HEK293 (cell line): ENCODE measurements around the gene ASTN2.

Source experiments
- CTCF ChIA-PET: fragments of 350-600 bp; formaldehyde crosslinking; extraction: SDS; loops from one replicate; lab custom pipeline; 2021; ENCODE audit warnings: antibody characterized with exemption; lab: Yijun Ruan, JAX
- POLR2A ChIA-PET: fragments of 300-600 bp; formaldehyde crosslinking; extraction: SDS; loops from one replicate; lab custom pipeline; 2020; ENCODE audit warnings: antibody characterized with exemption, inconsistent platforms; lab: Yijun Ruan, JAX
- H3K27ac ChIP-seq: fragments of 200-500 bp; sonication (Bioruptor generic); 2 replicates; pipeline ENCODE4 v1.5.1; 2014; ENCODE audit warnings: low read depth, low read length, control low read depth, inconsistent platforms; ENCODE audit errors: extremely low read depth
- H3K36me3 ChIP-seq, 2 experiments: fragments of 200-500 bp in 1 of 2; sonication (Bioruptor generic) in 1 of 2; 1 replicate in 1 of 2; 2 replicates in 1 of 2; pipeline ENCODE4 v1.5.1; 2014 to 2017; ENCODE audit warnings: inconsistent platforms in 2 of 2, low read length in 2 of 2; ENCODE audit not compliant: control insufficient read depth in 2 of 2, insufficient read depth in 1 of 2
- H3K4me1 ChIP-seq: fragments of 200-500 bp; sonication (Bioruptor generic); 2 replicates; pipeline ENCODE4 v1.5.1; 2014; ENCODE audit warnings: mild to moderate bottlenecking, low read length, inconsistent platforms; ENCODE audit not compliant: control insufficient read depth, insufficient read depth
- H3K4me3 ChIP-seq: 2 replicates; pipeline ENCODE4 v1.5.1; 2011; ENCODE audit warnings: low read depth, mild to moderate bottlenecking, control low read depth, low read length, moderate library complexity
- H3K9me3 ChIP-seq: fragments of 200-500 bp; sonication (Bioruptor generic); 2 replicates; pipeline ENCODE4 v1.5.1; 2014; ENCODE audit warnings: low read depth, low read length, inconsistent platforms; ENCODE audit not compliant: control insufficient read depth, insufficient read depth
- GFI1B ChIP-seq: fragments of 450-650 bp; formaldehyde crosslinking; IDR thresholded peaks from 2 replicates; pipeline ENCODE4 v1.5.1; 2016; ENCODE audit warnings: missing biosample characterization, missing genetic modification characterization
- GLIS1 ChIP-seq: fragments of 450-650 bp; formaldehyde crosslinking; IDR thresholded peaks from 2 replicates; pipeline ENCODE4 v1.5.1; 2016; ENCODE audit warnings: missing biosample characterization, missing genetic modification characterization
- KLF1 ChIP-seq: fragments of 450-650 bp; formaldehyde crosslinking; IDR thresholded peaks from 2 replicates; pipeline ENCODE4 v1.5.1; 2016; ENCODE audit warnings: missing biosample characterization, missing genetic modification characterization
- KLF16 ChIP-seq: fragments of 450-650 bp; formaldehyde crosslinking; IDR thresholded peaks from 2 replicates; pipeline ENCODE4 v1.5.1; 2017; ENCODE audit warnings: missing biosample characterization, missing genetic modification characterization
- KLF17 ChIP-seq: fragments of 450-650 bp; formaldehyde crosslinking; IDR thresholded peaks from 2 replicates; pipeline ENCODE4 v1.5.1; 2016; ENCODE audit warnings: missing biosample characterization, missing genetic modification characterization
- KLF8 ChIP-seq: fragments of 450-650 bp; formaldehyde crosslinking; IDR thresholded peaks from 2 replicates; pipeline ENCODE4 v1.5.1; 2016; ENCODE audit warnings: missing biosample characterization, missing genetic modification characterization
- MZF1 ChIP-seq: fragments of 450-650 bp; formaldehyde crosslinking; IDR thresholded peaks from 2 replicates; pipeline ENCODE4 v1.5.1; 2017; ENCODE audit warnings: missing biosample characterization, missing genetic modification characterization, borderline replicate concordance
- YY1 ChIP-seq: fragments of 450-650 bp; formaldehyde crosslinking; IDR thresholded peaks from 2 replicates; pipeline ENCODE4 v1.5.1; 2018; ENCODE audit warnings: missing biosample characterization, missing genetic modification characterization
- ZBTB10 ChIP-seq: fragments of 450-650 bp; formaldehyde crosslinking; IDR thresholded peaks from 2 replicates; pipeline ENCODE4 v1.5.1; 2016; ENCODE audit warnings: missing biosample characterization, missing genetic modification characterization
- ZBTB17 ChIP-seq: fragments of 450-650 bp; formaldehyde crosslinking; IDR thresholded peaks from 2 replicates; pipeline ENCODE4 v1.5.1; 2016; ENCODE audit warnings: missing biosample characterization, missing genetic modification characterization
- ZBTB21 ChIP-seq: fragments of 450-650 bp; formaldehyde crosslinking; IDR thresholded peaks from 2 replicates; pipeline ENCODE4 v1.5.1; 2017; ENCODE audit warnings: missing biosample characterization, missing genetic modification characterization
- ZBTB6 ChIP-seq: fragments of 450-650 bp; formaldehyde crosslinking; IDR thresholded peaks from 2 replicates; pipeline ENCODE4 v1.5.1; 2017; ENCODE audit warnings: missing biosample characterization, missing genetic modification characterization
- ZBTB7A ChIP-seq: fragments of 450-650 bp; formaldehyde crosslinking; IDR thresholded peaks from 2 replicates; pipeline ENCODE4 v1.5.1; 2016; ENCODE audit warnings: low read depth, missing biosample characterization, missing genetic modification characterization
- ZNF157 ChIP-seq: fragments of 450-650 bp; formaldehyde crosslinking; IDR thresholded peaks from 2 replicates; pipeline ENCODE4 v1.5.1; 2016; ENCODE audit warnings: missing biosample characterization, missing genetic modification characterization
- ZNF175 ChIP-seq: fragments of 450-650 bp; formaldehyde crosslinking; IDR thresholded peaks from 2 replicates; pipeline ENCODE4 v1.5.1; 2016; ENCODE audit warnings: missing biosample characterization, missing genetic modification characterization
- ZNF19 ChIP-seq: fragments of 450-650 bp; formaldehyde crosslinking; IDR thresholded peaks from 2 replicates; pipeline ENCODE4; 2016; ENCODE audit warnings: missing biosample characterization, missing genetic modification characterization, low read depth
- ZNF280C ChIP-seq: fragments of 450-650 bp; formaldehyde crosslinking; IDR thresholded peaks from 2 replicates; pipeline ENCODE4 v1.5.1; 2016; ENCODE audit warnings: missing biosample characterization, missing genetic modification characterization
- ZNF311 ChIP-seq: fragments of 450-650 bp; formaldehyde crosslinking; IDR thresholded peaks from 2 replicates; pipeline ENCODE4 v1.5.1; 2017; ENCODE audit warnings: missing biosample characterization, missing genetic modification characterization, borderline replicate concordance
- ZNF354C ChIP-seq: fragments of 450-650 bp; formaldehyde crosslinking; IDR thresholded peaks from 2 replicates; pipeline ENCODE4 v1.5.1; 2016; ENCODE audit warnings: missing biosample characterization, missing genetic modification characterization, low read depth, borderline replicate concordance
- ZNF449 ChIP-seq: fragments of 450-650 bp; formaldehyde crosslinking; IDR thresholded peaks from 2 replicates; pipeline ENCODE4 v1.5.1; 2017; ENCODE audit warnings: missing biosample characterization, mild to moderate bottlenecking, missing genetic modification characterization, moderate library complexity
- ZNF48 ChIP-seq: fragments of 450-650 bp; formaldehyde crosslinking; IDR thresholded peaks from 2 replicates; pipeline ENCODE4 v1.5.1; 2016; ENCODE audit warnings: missing biosample characterization, missing genetic modification characterization
- ZNF501 ChIP-seq: fragments of 450-650 bp; formaldehyde crosslinking; IDR thresholded peaks from 2 replicates; pipeline ENCODE4 v1.5.1; 2016; ENCODE audit warnings: missing biosample characterization, missing genetic modification characterization
- ZNF521 ChIP-seq: fragments of 450-650 bp; formaldehyde crosslinking; IDR thresholded peaks from 2 replicates; pipeline ENCODE4 v1.5.1; 2017; ENCODE audit warnings: missing biosample characterization, mild to moderate bottlenecking, missing genetic modification characterization
- ZNF621 ChIP-seq: fragments of 450-650 bp; formaldehyde crosslinking; IDR thresholded peaks from 2 replicates; pipeline ENCODE4 v1.5.1; 2017; ENCODE audit warnings: missing biosample characterization, missing genetic modification characterization
- ZNF791 ChIP-seq: fragments of 450-650 bp; formaldehyde crosslinking; IDR thresholded peaks from 2 replicates; pipeline ENCODE4 v1.5.1; 2016; ENCODE audit warnings: missing biosample characterization, missing genetic modification characterization
- ZNF792 ChIP-seq: fragments of 450-650 bp; formaldehyde crosslinking; IDR thresholded peaks from 2 replicates; pipeline ENCODE4 v1.5.1; 2016; ENCODE audit warnings: missing biosample characterization, missing genetic modification characterization

Gene ASTN2

GRCh38 chr9:116520218-116520617 lies 894.6 kb downstream of the ASTN2 start:
- no peak for TF ChIP-seq KLF8 (tag by site-specific recombination)
- TF ChIP-seq KLF1 (tag by site-specific recombination), result no peak
- no peak for TF ChIP-seq ZNF521 (tag by site-specific recombination)
- TF ChIP-seq ZBTB7A (tag by site-specific recombination), result no peak
- TF ChIP-seq ZNF449 (tag by site-specific recombination), result no peak
- TF ChIP-seq ZNF354C (tag by site-specific recombination), result no peak
- TF ChIP-seq ZNF175 (tag by site-specific recombination), result no peak
- no peak for TF ChIP-seq ZBTB17
- H3K27ac ChIP-seq, result no peak overlapping the region
- no peaks in the 10 kb centered on the region for H3K36me3 ChIP-seq
- H3K4me3 ChIP-seq, result no peak overlapping the region
- H3K9me3 ChIP-seq, result no peaks in the 10 kb centered on the region
- CTCF ChIA-PET, result no interaction called here
- POLR2A ChIA-PET, result no interaction called here
- no peaks in the 10 kb centered on the region for H3K4me1 ChIP-seq

GRCh38 chr9:116516456-116516855 lies 898.4 kb downstream of the ASTN2 start:
- ChIA-PET POLR2A (no interaction called here), CTCF (interaction anchor here (0.9 to 1.4 kb wide), 2 partner anchors 55 to 367 kb away, joined by 3 to 4 read pairs; no protein-coding TSS in a partner anchor)
- Histone ChIP-seq H3K36me3 (no peaks in the 10 kb centered on the region), H3K9me3 (no peaks in the 10 kb centered on the region), H3K4me1 (no peaks in the 10 kb centered on the region), H3K4me3 (no peak overlapping the region), H3K27ac (no peak overlapping the region)
- TF ChIP-seq ZNF791 (tag by site-specific recombination), result no peak
- TF ChIP-seq ZNF19 (tag by site-specific recombination), result no peak
- TF ChIP-seq ZNF48 (tag by site-specific recombination), result no peak
- no peak for TF ChIP-seq ZBTB21
- TF ChIP-seq ZNF354C (tag by site-specific recombination), result no peak
- no peak for TF ChIP-seq GLIS1 (tag by site-specific recombination)
- no peak for TF ChIP-seq ZNF792 (tag by site-specific recombination)
- TF ChIP-seq ZNF280C (tag by site-specific recombination), result no peak
- no peak for TF ChIP-seq KLF17 (tag by site-specific recombination)
- no peak for TF ChIP-seq MZF1 (tag by site-specific recombination)
- TF ChIP-seq ZNF501, result no peak

- no peak overlapping the region for H3K4me3 ChIP-seq
- H3K27ac ChIP-seq, result no peak overlapping the region
- H3K4me1 ChIP-seq, result no peaks in the 10 kb centered on the region
- no peaks in the 10 kb centered on the region for H3K36me3 ChIP-seq
- ChIA-PET POLR2A (no interaction called here), CTCF (interaction anchor here (0.6 to 0.9 kb wide), 2 partner anchors 17 to 366 kb away, joined by 3 to 4 read pairs; no protein-coding TSS in a partner anchor)
- H3K9me3 ChIP-seq, result no peaks in the 10 kb centered on the region
- TF ChIP-seq ZBTB10 (tag by site-specific recombination) (no peak), YY1 (tag by site-specific recombination) (no peak), GFI1B (tag by site-specific recombination) (no peak), ZNF311 (tag by site-specific recombination) (no peak), ZNF157 (tag by site-specific recombination) (no peak), KLF16 (tag by site-specific recombination) (no peak), ZBTB6 (tag by site-specific recombination) (no peak), ZNF791 (tag by site-specific recombination) (no peak), ZNF621 (tag by site-specific recombination) (no peak)
Observed at GRCh38 chr9:116515541-116515940, 899.3 kb downstream of the ASTN2 start.
